Mammary microvascular endothelial cell (primary cell): Measurements from ENCODE around the gene EXOSC9. TPM values are rescaled to one million over a fixed set of nuclear protein-coding genes. Genes with fewer than 3 reads are reported as not detected.

Experiments used
- total RNA-seq: library from RNA; depleted of rRNA; stranded (reverse); fragments of >200 nt; gene quantifications from 2 replicates; pipeline ENCODE4 v1.2.3, GENCODE V29; 2015

EXOSC9 gene
- 55.1 and 59.9 TPM in 2 replicates for total RNA-seq

GRCh38 chr4:121800961-121801714 is at the start of gene EXOSC9:
Gene EXOSC9, plus strand, starts transcription at chr4:121801323. Its CDS starts 102 bp downstream, at chr4:121801425.

DNA sequence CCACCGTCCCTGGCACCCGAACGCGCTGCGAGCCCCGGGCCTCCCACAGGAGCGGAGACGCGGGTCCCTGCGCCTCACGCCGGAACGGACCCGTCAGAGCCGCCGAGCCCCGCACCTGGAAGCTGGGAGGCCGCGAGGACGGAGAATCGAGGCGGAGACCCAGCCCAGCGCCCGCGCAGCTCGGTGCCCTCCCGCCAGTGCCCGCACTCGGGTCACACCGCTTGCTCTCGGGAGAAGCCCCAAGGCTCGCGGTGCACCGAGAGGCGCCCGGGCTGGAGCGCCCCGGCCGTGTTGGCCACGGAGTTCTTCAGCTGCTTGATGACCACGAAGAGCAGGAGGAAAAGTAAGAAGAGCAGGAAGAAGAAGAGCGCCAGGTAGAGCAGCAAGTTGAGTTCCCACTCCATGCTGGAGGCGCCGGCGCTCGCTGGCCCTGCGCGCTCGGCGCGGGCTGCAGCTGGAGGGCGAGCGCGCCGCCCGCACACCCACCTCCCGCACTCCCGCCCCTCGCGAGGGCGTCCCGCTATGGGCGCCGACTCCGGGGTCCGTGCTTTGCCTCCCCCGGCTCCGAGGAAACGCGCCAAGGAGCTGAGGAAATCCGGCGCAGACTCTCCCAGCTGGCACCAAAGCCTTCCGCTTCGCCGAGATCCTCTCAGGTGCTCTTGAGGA is 36.3 kb upstream of the EXOSC9 start, which contains the start of gene SMIM43:
Gene SMIM43 (minus strand): TSS at position 463 of the 666 bp plus-strand sequence. CDS start 59 bp downstream, at position 404.

GRCh38 chr4:121823505-121824170 is 22.5 kb downstream of the EXOSC9 start, which contains the start of gene CCNA2:
Gene CCNA2, minus strand, starts transcription at chr4:121823883. Its CDS starts 255 bp downstream, at chr4:121823628.

Other genes with a start within 250 kb of the EXOSC9 start
- 735 and 779 TPM in 2 replicates for gene ANXA5, start 104.3 kb upstream of the EXOSC9 start, total RNA-seq
- 0.20 and 0.53 TPM in 2 replicates for gene SMIM43, start 36.2 kb upstream of the EXOSC9 start, total RNA-seq
- gene CCNA2, start 22.6 kb downstream of the EXOSC9 start, total RNA-seq: 103 and 107 TPM in 2 replicates
- 18.6 and 22.1 TPM in 2 replicates for gene BBS7, start 69.2 kb downstream of the EXOSC9 start, total RNA-seq
- 0.07 TPM in 1 of 2 replicates, not detected in the other for gene TRPC3, start 150.7 kb downstream of the EXOSC9 start, total RNA-seq